H1 (cell line): Measurements from ENCODE around the gene DKK1. TPM values are rescaled to one million over a fixed set of nuclear protein-coding genes. Genes with fewer than 3 reads are reported as not detected.

Experiments
- BACH1 ChIP-seq: IDR thresholded peaks from 2 replicates; pipeline ENCODE4 v1.6.1; 2012; ENCODE audit warnings: low read length, improper control_type of control experiment
- CHD2 ChIP-seq: IDR thresholded peaks from 2 replicates; pipeline ENCODE4 v1.6.1; 2012; ENCODE audit warnings: low read length, improper control_type of control experiment
- EP300 ChIP-seq, 2 experiments: IDR thresholded peaks; 1 replicate in 1 of 2; 2 replicates in 1 of 2; pipeline ENCODE4 v1.6.1; 2011 to 2012; ENCODE audit warnings: low read depth in 2 of 2, low read length in 2 of 2, mild to moderate bottlenecking in 2 of 2, borderline replicate concordance in 1 of 2, inconsistent platforms in 1 of 2, moderate library complexity in 1 of 2
- GABPA ChIP-seq: IDR thresholded peaks from 2 replicates; pipeline ENCODE4 v1.6.1; 2011; ENCODE audit warnings: mild to moderate bottlenecking, low read length, moderate library complexity, borderline replicate concordance; ENCODE audit not compliant: insufficient read depth
- RAD21 ChIP-seq, 2 experiments: IDR thresholded peaks in 1 of 2; conservative IDR thresholded peaks in 1 of 2; 2 replicates each; pipeline ENCODE4 v1.6.1; 2011; ENCODE audit warnings: low read depth in 2 of 2, low read length in 2 of 2, improper control_type of control experiment in 1 of 2, inconsistent platforms in 1 of 2, mild to moderate bottlenecking in 1 of 2, moderate library complexity in 1 of 2
- RXRA ChIP-seq: IDR thresholded peaks from 2 replicates; pipeline ENCODE4 v1.6.1; 2011; ENCODE audit warnings: low read depth, mild to moderate bottlenecking, low read length, moderate library complexity; ENCODE audit not compliant: insufficient read depth
- SP1 ChIP-seq: IDR thresholded peaks from 2 replicates; pipeline ENCODE4 v1.6.1; 2011; ENCODE audit warnings: low read depth, low read length
- SRF ChIP-seq: IDR thresholded peaks from 2 replicates; pipeline ENCODE4 v1.6.1; 2011; ENCODE audit warnings: mild to moderate bottlenecking, low read depth, low read length, moderate library complexity
- polyA plus RNA-seq, 7 experiments: library from polyadenylated mRNA; depleted of rRNA in 3 of 7; stranded (reverse) in 5 of 7; unstranded in 2 of 7; fragments of >200 nt in 5 of 7; fragments of 200-250 nt in 2 of 7; gene quantifications; 1 replicate in 5 of 7; 2 replicates in 1 of 7; 4 replicates in 1 of 7; pipeline versions ENCODE4 v1.2.1 to v1.2.3, GENCODE V29; 2011 to 2013; ENCODE audit warnings: missing spikeins in 2 of 7, mixed read lengths in 2 of 7
- total RNA-seq: library from RNA; stranded (reverse); fragmentation: NEBNext Ultra II Directional; extraction: Animal tissue kit (Norgen Biotek cat#: 25700); gene quantifications from 2 replicates; pipeline ENCODE4 v1.2.1, GENCODE V29; 2021
- TF ChIP-seq, protein P1 (sequence below): fragments of 300-600 bp; sonication (generic); IDR thresholded peaks from 2 replicates; pipeline ENCODE4 v1.7.1; 2012; ENCODE audit warnings: low read length, moderate library complexity, mild to moderate bottlenecking, inconsistent platforms; ENCODE audit not compliant: insufficient replicate concordance

The DKK1 gene
- total and polyA plus RNA-seq, 2 of the 8 experiments (the other 6 are each of a cell fraction or from before 2014, with no cell fraction given), result 0.36 to 0.61 TPM

DNA sequence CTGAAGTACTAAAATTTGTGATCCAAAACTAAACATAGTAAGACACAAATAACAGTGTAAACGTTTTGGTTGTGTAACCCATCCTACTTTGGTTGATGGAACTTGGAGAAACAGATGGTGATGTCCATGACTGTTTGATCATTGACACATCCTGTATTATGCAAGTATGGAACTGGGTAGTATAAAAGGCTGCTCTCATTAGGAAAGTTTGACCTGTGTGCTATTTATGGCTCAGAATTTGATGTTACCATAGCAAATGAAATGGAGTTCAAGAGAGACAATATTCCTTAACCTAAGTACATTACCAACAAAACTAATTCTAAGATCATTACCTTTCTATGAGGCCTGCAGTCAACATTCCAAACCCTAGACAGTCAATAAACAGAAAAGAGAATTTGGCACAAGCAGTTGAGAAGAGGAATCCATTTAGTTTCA is 39.9 kb downstream of the DKK1 start (continued):
- TF ChIP-seq, protein P1, sequence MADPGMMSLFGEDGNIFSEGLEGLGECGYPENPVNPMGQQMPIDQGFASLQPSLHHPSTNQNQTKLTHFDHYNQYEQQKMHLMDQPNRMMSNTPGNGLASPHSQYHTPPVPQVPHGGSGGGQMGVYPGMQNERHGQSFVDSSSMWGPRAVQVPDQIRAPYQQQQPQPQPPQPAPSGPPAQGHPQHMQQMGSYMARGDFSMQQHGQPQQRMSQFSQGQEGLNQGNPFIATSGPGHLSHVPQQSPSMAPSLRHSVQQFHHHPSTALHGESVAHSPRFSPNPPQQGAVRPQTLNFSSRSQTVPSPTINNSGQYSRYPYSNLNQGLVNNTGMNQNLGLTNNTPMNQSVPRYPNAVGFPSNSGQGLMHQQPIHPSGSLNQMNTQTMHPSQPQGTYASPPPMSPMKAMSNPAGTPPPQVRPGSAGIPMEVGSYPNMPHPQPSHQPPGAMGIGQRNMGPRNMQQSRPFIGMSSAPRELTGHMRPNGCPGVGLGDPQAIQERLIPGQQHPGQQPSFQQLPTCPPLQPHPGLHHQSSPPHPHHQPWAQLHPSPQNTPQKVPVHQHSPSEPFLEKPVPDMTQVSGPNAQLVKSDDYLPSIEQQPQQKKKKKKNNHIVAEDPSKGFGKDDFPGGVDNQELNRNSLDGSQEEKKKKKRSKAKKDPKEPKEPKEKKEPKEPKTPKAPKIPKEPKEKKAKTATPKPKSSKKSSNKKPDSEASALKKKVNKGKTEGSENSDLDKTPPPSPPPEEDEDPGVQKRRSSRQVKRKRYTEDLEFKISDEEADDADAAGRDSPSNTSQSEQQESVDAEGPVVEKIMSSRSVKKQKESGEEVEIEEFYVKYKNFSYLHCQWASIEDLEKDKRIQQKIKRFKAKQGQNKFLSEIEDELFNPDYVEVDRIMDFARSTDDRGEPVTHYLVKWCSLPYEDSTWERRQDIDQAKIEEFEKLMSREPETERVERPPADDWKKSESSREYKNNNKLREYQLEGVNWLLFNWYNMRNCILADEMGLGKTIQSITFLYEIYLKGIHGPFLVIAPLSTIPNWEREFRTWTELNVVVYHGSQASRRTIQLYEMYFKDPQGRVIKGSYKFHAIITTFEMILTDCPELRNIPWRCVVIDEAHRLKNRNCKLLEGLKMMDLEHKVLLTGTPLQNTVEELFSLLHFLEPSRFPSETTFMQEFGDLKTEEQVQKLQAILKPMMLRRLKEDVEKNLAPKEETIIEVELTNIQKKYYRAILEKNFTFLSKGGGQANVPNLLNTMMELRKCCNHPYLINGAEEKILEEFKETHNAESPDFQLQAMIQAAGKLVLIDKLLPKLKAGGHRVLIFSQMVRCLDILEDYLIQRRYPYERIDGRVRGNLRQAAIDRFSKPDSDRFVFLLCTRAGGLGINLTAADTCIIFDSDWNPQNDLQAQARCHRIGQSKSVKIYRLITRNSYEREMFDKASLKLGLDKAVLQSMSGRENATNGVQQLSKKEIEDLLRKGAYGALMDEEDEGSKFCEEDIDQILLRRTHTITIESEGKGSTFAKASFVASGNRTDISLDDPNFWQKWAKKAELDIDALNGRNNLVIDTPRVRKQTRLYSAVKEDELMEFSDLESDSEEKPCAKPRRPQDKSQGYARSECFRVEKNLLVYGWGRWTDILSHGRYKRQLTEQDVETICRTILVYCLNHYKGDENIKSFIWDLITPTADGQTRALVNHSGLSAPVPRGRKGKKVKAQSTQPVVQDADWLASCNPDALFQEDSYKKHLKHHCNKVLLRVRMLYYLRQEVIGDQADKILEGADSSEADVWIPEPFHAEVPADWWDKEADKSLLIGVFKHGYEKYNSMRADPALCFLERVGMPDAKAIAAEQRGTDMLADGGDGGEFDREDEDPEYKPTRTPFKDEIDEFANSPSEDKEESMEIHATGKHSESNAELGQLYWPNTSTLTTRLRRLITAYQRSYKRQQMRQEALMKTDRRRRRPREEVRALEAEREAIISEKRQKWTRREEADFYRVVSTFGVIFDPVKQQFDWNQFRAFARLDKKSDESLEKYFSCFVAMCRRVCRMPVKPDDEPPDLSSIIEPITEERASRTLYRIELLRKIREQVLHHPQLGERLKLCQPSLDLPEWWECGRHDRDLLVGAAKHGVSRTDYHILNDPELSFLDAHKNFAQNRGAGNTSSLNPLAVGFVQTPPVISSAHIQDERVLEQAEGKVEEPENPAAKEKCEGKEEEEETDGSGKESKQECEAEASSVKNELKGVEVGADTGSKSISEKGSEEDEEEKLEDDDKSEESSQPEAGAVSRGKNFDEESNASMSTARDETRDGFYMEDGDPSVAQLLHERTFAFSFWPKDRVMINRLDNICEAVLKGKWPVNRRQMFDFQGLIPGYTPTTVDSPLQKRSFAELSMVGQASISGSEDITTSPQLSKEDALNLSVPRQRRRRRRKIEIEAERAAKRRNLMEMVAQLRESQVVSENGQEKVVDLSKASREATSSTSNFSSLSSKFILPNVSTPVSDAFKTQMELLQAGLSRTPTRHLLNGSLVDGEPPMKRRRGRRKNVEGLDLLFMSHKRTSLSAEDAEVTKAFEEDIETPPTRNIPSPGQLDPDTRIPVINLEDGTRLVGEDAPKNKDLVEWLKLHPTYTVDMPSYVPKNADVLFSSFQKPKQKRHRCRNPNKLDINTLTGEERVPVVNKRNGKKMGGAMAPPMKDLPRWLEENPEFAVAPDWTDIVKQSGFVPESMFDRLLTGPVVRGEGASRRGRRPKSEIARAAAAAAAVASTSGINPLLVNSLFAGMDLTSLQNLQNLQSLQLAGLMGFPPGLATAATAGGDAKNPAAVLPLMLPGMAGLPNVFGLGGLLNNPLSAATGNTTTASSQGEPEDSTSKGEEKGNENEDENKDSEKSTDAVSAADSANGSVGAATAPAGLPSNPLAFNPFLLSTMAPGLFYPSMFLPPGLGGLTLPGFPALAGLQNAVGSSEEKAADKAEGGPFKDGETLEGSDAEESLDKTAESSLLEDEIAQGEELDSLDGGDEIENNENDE, result no peak
- TF ChIP-seq CHD2 (no peak), GABPA (no peak), EP300 (IDR thresholded peaks at IDR 0.05; ENCODE audit: borderline replicate concordance in 1 of 2, low read depth in 2 of 2, low read length in 2 of 2) (no peak), SRF (no peak), RAD21 (IDR thresholded peaks at IDR 0.05 in 1 of 2, conservative IDR thresholded peaks at IDR 0.05 in 1 of 2; ENCODE audit: low read depth in 2 of 2, low read length in 2 of 2) (no peak), RXRA (no peak), SP1 (no peak), BACH1 (no peak)
